Measurements from ENCODE around the gene DYNLT2.
"Not testable (repeated sequence)": the region's sequence is repeated elsewhere in the genome, so short reads cannot be mapped to it uniquely, and the experiment has no call there.

DYNLT2 gene

GRCh38 chr6:169726963-169727362 lies 24.4 kb downstream of the DYNLT2 start:
- DNase-seq = no peak

- no peak for DNase-seq
Measured at GRCh38 chr6:169726049-169726400, 25.3 kb downstream of the DYNLT2 start.

GRCh38 chr6:169725125-169726048 lies 26.0 kb downstream of the DYNLT2 start:
- DNase-seq = peak; percentile 57

- peak; percentile 62 for DNase-seq
Measured at GRCh38 chr6:169724494-169725124, 26.8 kb downstream of the DYNLT2 start, which contains the start of gene PHF10. Gene PHF10 (minus strand): TSS chr6:169724500. CDS start chr6:169723931, 569 bp downstream.

GRCh38 chr6:169723991-169724493 lies 27.3 kb downstream of the DYNLT2 start:
- no peak for DNase-seq

GRCh38 chr6:169723200-169723909 lies 28.0 kb downstream of the DYNLT2 start:
- DNase-seq = peak; percentile 28

GRCh38 chr6:169722362-169723199 lies 28.8 kb downstream of the DYNLT2 start:
- peak; percentile 50 for DNase-seq

- DNase-seq = no peak
Measured at GRCh38 chr6:169720207-169720855, 31.0 kb downstream of the DYNLT2 start.

GRCh38 chr6:169719117-169719516 lies 32.3 kb downstream of the DYNLT2 start:
- no peak for DNase-seq

GRCh38 chr6:169714595-169714994 lies 36.8 kb downstream of the DYNLT2 start:
- no peak for DNase-seq

- no peak for DNase-seq
Measured at GRCh38 chr6:169714178-169714577, 37.2 kb downstream of the DYNLT2 start.

- DNase-seq = no peak
Measured at GRCh38 chr6:169710009-169710408, 41.4 kb downstream of the DYNLT2 start.

- no peak for DNase-seq
Measured at GRCh38 chr6:169709293-169709692, 42.1 kb downstream of the DYNLT2 start.

GRCh38 chr6:169707772-169708171 lies 43.6 kb downstream of the DYNLT2 start:
- DNase-seq = no peak

- no peak for DNase-seq
Measured at GRCh38 chr6:169702840-169703246, 48.5 kb downstream of the DYNLT2 start.

- DNase-seq = peak; percentile 86
Measured at GRCh38 chr6:169701954-169702839, 49.2 kb downstream of the DYNLT2 start, which contains the start of the genes C6orf120 and WDR27. Gene C6orf120 (plus strand): TSS chr6:169702126. CDS start chr6:169702460, 334 bp downstream. Gene WDR27 (minus strand): TSS chr6:169702029. CDS start chr6:169689005, 13,024 bp downstream.

- peak; percentile 17 for DNase-seq
Measured at GRCh38 chr6:169701311-169701953, 49.9 kb downstream of the DYNLT2 start.

GRCh38 chr6:169700296-169700695 lies 51.1 kb downstream of the DYNLT2 start:
- no peak for DNase-seq

- not testable (repeated sequence) for DNase-seq
Measured at GRCh38 chr6:169697115-169697514, 54.3 kb downstream of the DYNLT2 start.

GRCh38 chr6:169695131-169695530 lies 56.2 kb downstream of the DYNLT2 start:
- DNase-seq = no peak

Measured in DMS79 treated with DMSO at 0.1 percent for 48 hours (cell line).